Glomerular visceral epithelial cell (primary cell): ENCODE results near the gene ENTPD8.
A peak's percentile ranks its signal among the peaks of the same experiment; 100 is the strongest.

Experiments used
- DNase-seq: peaks from one replicate; pipeline ENCODE4 v3.0.0-alpha.2; 2016; ENCODE audit errors: extremely low spot score

Gene ENTPD8

GRCh38 chr9:137411645-137412380, 29.3 kb downstream of the ENTPD8 start:
- peak; percentile 97 for DNase-seq

GRCh38 chr9:137411260-137411644, 29.9 kb downstream of the ENTPD8 start:
- DNase-seq: peak; percentile 77

- no peak for DNase-seq
These were observed 30.3 kb downstream of the ENTPD8 start for GRCh38 chr9:137410891-137411249.

GRCh38 chr9:137410236-137410890, 30.8 kb downstream of the ENTPD8 start:
- peak; percentile 78 for DNase-seq

GRCh38 chr9:137409515-137409914, 31.6 kb downstream of the ENTPD8 start:
- no peak for DNase-seq

DNA sequence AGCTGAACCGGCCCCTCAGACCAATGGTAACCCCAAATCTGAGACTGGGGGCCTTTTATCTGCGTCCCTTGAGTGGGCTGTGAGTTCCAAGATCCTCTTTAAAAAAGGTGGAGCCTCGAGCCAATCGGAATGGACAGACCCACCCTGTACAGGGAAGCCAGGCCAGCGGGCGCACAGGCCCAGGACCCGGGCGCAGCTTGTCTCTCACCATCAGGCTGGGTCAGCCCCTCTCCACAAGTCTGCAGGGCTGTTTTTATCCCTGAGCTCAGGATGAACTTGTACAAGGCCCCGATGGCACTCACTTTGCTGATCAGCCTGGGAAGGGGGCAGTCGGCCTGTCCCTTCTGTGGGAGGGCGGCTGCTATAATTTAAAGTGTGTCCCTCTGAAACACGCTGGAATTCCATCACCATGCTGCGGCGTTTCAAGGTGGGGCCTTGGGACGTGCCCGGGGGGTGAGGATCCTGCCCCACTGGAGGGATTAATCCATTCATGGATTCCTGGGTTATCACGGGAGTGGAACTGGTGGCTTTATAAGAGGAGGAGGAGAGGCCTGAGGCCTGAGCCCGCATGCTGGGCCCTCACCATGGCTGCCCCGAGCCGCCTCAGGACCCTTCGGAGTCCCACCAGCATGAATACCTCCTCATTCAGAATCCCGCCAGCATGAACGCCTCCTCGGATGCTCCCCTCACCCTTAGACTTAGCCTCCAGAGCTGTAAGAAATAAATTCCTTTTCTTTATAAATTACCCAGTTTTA, 32.3 kb downstream of the ENTPD8 start:
- DNase-seq: no peak

GRCh38 chr9:137407590-137408300, 33.4 kb downstream of the ENTPD8 start:
- no peak for DNase-seq

DNA sequence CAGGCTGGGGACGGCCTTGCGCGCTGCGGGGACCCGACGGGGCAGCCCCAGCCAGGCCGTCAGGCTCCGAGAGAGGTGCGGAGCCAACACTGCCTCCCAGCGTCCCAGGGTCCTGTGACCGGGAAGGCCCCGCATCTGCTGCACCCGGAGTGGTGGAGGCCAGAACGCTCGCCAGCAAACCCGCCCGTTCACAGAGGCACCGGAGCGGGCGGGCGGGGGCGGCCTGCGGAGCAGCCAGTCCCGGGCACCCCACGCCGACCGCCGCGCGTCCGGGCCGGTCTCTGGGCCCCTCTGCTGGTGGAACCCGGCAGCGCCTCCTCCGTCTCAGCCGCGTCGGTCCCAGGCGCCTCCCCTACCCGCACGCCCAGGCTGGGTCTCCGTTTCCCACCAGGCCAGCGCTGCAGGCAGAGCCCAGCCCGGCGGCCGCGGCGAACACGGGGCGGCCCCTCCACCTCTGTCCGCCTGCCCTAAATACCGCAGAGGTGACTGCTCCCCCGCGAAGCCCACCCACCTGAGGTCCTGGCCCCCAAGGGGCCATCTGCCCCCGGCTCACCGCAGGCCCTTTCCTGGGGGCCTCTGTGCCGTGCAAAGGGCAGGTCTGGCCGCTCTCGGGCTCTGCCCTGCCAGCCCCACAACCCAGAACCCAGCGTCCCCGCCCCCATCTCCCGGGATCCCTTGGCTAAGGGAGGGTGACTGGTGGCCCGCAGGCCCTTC, 34.1 kb downstream of the ENTPD8 start:
- DNase-seq: peak; percentile 47

DNA sequence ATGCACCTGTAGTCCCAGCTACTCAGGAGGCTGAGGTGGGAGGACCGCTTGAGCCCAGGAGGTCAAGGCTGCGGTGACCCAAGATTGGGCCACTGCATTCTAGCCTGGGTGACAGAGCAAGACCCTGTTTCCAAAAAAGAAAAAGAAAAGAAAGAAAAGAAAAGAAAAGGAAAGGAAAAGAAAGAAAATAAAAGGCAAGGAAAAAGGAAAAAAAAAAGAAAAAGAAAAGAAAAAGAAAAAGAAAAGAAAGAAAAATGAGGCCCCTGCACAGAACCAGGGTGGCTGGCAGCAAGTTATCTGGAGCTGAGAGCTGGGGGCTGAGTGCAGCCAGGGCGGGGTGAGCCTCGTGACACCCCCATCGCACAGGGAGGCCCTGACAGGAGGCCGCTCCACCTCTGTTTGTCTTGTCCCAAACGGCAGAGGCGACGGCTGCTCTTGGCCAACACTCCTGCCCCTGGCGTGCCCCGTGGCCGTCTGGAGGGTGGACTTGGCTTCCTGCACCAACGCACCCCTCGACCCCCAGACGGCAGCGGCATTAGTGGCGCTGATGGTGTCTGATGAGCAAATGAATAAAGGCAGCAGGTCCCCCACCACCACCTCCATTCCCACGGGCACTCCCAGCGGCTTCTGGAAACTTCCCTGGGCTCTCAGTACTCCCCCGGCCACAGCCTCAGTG, 34.9 kb downstream of the ENTPD8 start:
- DNase-seq: no peak

DNA sequence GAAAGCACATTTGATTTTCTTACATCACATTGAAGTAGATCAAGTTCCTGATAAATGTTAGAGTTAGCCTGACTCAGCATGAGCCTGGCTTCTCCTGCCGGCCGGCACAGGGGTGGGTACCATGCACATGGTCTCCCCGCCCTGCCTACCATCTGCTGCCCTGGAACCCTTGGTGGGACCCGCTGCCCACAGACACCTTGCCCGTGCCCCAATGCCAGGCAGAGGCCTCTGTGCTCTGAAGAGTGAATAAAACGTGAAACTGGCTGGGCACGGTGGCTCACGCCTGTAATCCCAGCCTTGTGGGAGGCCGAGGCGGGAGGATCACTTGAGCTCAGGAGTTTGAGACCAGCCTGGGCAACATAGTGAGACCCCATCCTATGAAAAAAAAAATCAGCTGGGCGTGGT, 35.5 kb downstream of the ENTPD8 start:
- DNase-seq: no peak

GRCh38 chr9:137404961-137405567, 36.1 kb downstream of the ENTPD8 start:
- no peak for DNase-seq

GRCh38 chr9:137403269-137403668, 37.9 kb downstream of the ENTPD8 start:
- DNase-seq: no peak

GRCh38 chr9:137402746-137403145, 38.4 kb downstream of the ENTPD8 start:
- DNase-seq: no peak

DNA sequence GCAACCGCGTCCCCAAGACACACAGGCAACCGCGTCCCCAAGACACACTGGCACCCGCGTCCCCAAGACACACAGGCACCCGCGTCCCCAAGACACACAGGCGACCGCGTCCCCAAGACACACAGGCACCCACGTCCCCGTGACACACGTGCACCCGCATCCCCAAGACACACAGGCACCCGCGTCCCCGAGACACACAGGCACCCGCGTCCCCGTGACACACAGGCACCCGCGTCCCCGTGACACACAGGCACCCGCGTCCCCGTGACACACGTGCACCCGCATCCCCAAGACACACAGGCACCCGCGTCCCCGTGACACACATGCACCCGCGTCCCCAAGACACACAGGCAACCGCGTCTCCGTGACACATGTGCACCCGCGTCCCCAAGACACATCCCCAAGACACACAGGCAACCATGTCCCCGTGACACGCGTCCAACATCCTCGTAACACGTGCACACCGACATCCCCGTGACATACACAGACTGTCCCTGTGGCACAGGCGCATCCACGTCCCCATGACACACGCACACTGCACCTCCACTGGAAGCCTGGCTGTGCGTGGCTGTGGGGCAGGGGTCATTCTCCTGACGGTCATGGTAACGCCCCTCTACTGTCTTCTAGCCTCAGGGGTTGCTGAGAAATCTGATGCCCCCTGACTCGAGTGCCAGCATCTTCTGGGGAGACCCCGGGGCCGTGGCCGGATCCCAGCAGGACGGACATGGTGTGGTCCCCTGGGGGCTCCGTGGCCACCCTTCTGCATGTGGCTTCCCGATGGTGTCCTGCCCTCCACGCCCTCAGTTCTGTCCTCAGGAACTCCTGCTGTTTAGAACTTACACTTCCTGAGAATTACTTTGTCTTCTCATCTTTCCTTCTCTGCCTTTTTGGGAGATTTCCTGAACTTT, 42.3 kb downstream of the ENTPD8 start:
- DNase-seq: no peak

GRCh38 chr9:137397675-137398423, 43.3 kb downstream of the ENTPD8 start:
- no peak for DNase-seq

- DNase-seq: no peak
These were observed 44.4 kb downstream of the ENTPD8 start for GRCh38 chr9:137396634-137397367.

GRCh38 chr9:137396227-137396626, 44.9 kb downstream of the ENTPD8 start:
- no peak for DNase-seq

GRCh38 chr9:137395666-137396010, 45.5 kb downstream of the ENTPD8 start:
- no peak for DNase-seq
